NCI-H510A treated with DMSO at 0.1 percent for 48 hours (cell line): ENCODE results near the gene PIK3AP1.
"Not testable (repeated sequence)": the region's sequence is repeated elsewhere in the genome, so short reads cannot be mapped to it uniquely, and the experiment has no call there.

ENCODE experiments used
- DNase-seq: peaks from one replicate; lab custom pipeline; 2025; lab: John Stamatoyannopoulos, UW

PIK3AP1 gene

GRCh38 chr10:96721207-96721572, 876 bp upstream of the PIK3AP1 start:
- DNase-seq = peak; percentile 51

- DNase-seq = peak; percentile 40
These were observed 378 bp downstream of the PIK3AP1 start for GRCh38 chr10:96719850-96720421.

- DNase-seq = peak; percentile 90
These were observed 1.1 kb downstream of the PIK3AP1 start for GRCh38 chr10:96719200-96719599.

- no peak for DNase-seq
These were observed 1.9 kb downstream of the PIK3AP1 start for GRCh38 chr10:96718304-96718990.

- DNase-seq = no peak
These were observed 3.9 kb downstream of the PIK3AP1 start for GRCh38 chr10:96716390-96716789.

- DNase-seq = no peak
These were observed 5.5 kb downstream of the PIK3AP1 start for GRCh38 chr10:96714746-96715255.

- DNase-seq = no peak
These were observed 6.2 kb downstream of the PIK3AP1 start for GRCh38 chr10:96714031-96714590.

GRCh38 chr10:96712662-96713271, 7.5 kb downstream of the PIK3AP1 start:
- DNase-seq = no peak

GRCh38 chr10:96711048-96711728, 9.1 kb downstream of the PIK3AP1 start:
- DNase-seq = no peak

- no peak for DNase-seq
These were observed 10.8 kb downstream of the PIK3AP1 start for GRCh38 chr10:96709525-96709924.

GRCh38 chr10:96708996-96709395, 11.3 kb downstream of the PIK3AP1 start:
- DNase-seq = no peak

- no peak for DNase-seq
These were observed 11.9 kb downstream of the PIK3AP1 start for GRCh38 chr10:96708456-96708855.

- no peak for DNase-seq
These were observed 13.9 kb downstream of the PIK3AP1 start for GRCh38 chr10:96706331-96706853.

GRCh38 chr10:96705134-96705533, 15.2 kb downstream of the PIK3AP1 start:
- no peak for DNase-seq

GRCh38 chr10:96704563-96704962, 15.8 kb downstream of the PIK3AP1 start:
- no peak for DNase-seq

GRCh38 chr10:96703358-96703757, 17.0 kb downstream of the PIK3AP1 start:
- DNase-seq = no peak

GRCh38 chr10:96701265-96701664, 19.0 kb downstream of the PIK3AP1 start:
- no peak for DNase-seq

GRCh38 chr10:96700374-96701099, 19.8 kb downstream of the PIK3AP1 start:
- DNase-seq = no peak

- DNase-seq = no peak
These were observed 20.7 kb downstream of the PIK3AP1 start for GRCh38 chr10:96699613-96700012.

GRCh38 chr10:96698305-96698704, 22.0 kb downstream of the PIK3AP1 start:
- DNase-seq = not testable (repeated sequence)

- no peak for DNase-seq
These were observed 22.9 kb downstream of the PIK3AP1 start for GRCh38 chr10:96697438-96697837.
